HG03103 (cell line): ENCODE results near the gene SPON1.

Source experiments
- ATAC-seq: cut with Tn5 transposase; IDR thresholded peaks from one replicate; pipeline ENCODE4 v1.9.1; 2021; ENCODE audit warnings: low read depth; ENCODE audit not compliant: unreplicated experiment

The SPON1 gene

DNA sequence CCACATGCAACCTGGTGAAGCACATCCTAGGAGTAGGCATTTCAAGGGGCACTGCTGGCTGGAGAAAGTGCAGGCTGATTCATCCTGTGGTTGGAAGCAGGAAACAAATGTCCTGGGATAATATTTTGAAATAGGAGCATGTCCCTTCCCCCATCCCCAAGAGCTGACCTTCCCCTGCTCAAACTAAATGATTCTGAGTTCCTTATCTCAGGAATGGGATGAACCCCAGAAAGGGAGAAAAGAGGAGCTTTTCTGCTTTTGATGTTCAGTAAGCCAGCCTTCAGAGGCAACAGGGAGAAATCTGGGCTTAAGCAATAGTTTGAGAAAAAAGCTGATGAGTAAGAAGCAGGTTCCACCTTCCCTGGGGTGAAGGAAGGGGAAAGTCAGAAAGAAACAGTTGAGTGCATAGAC lies 19.5 kb upstream of the SPON1 start:
- no peak for ATAC-seq

DNA sequence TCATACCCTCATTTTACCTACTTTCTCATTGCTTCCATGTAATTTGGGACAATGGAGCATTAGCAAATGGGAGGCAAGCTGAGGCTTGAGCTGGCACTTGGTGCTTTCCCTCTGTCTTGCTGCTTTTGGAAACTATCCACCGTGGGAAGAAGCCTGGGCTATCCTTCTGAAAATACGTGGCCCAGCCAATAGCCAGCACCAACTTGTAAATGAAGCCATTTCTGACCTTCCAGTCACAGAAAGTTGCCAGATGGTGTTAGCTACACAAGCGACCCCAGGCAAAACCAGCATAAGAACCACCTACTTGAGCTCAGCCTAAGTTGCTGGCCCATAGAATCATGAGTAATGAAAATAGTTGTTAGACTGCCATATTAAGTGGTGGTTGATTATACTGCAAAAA lies 18.5 kb upstream of the SPON1 start:
- ATAC-seq = no peak

DNA sequence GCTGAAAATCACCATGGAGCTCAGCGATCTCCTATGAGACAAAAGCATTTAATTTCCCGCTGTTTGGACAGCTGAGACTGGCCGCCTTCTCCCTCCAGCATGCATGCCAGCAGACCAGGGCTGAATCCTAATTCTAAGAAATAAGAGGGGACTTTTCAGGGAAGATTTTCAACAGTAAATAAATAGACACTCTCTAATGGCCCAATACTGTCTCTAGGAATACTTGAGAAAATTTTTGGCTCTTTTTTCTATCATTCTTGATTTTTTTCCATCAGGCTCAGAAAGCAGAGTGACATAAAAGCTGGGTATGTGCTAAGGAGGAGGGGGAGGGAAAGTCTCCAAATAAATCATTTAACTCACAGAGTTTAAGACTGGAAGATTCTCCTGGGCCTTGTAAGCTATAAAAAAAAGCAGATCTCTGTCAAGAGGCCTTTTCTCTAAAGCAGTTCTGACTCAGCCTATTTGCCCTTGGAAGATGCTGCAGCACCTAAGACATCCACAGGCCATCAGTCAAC lies 17.6 kb upstream of the SPON1 start:
- no peak for ATAC-seq

DNA sequence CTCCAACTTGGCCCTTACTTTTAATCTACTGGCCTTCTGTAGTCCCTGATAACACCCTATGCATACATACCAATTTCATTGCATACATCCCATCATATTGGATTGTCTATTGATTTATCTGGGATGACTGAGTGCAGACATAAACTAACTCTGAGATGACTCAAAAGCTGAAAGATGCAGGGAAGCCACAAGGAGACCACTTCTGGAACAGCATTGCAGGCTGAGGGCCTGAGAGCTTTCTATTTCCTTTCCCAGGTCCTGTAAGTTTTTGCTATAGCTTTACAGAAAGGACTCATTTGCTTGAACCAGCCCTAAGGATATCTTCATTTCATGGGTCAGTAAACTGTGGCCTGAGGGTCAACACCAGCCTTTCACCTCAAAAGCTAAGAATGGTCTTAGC lies 15.1 kb upstream of the SPON1 start:
- ATAC-seq = no peak

DNA sequence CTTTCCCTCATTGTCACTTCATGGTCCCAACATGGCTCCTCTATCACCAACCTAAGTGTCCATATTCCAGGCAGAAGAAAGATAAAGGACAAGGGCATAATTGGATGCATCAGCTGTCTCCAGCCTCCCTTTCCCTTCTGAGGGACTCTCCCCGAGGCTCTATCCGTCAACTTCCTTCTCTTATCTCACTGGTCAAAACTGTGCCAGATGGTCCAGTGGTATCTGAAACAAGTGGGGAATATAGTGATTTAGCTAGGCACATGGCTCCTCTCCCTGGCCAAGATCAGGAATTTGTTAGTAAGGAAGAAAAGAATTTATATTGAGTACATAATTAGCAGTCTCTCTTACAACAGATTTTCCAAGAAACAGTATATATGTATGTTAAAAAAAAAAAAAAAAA lies 12.6 kb upstream of the SPON1 start:
- no peak for ATAC-seq

DNA sequence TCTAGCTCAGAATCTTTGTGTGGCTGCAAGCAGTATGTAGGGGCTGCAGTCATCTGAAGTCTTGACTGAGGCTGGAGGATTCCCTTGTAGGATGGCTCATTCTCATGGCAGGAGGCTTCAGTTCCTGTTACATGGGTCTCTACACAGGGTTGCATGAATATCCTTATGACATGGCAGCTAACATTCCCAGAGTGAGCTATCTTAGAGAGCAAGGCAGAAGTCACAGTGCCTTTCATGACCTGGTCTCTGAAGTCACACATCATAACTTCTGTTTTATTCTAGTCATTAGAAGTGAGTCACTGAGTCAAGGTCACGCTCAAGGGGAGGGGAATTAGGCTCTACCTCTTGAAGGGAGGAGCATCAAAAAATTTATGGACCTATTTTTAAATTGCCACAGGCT lies 10.3 kb upstream of the SPON1 start:
- no peak for ATAC-seq

DNA sequence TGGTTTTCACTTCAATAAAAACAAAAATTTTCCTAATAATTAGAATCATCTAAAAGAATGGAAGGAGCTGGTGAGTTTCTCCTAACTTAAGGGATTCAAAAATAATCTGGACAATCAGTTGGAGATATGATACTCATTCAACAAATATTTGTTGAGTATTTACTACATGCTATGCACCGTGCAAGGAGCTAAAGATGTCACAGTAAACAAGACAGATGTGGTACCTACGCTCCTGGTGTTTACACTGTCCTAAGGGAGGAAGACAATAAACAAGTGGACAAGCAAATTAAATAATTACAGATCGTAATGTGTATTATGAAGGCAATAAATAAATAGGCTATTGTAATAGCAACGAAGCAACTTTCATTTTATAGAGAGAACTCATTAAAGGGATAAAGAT lies 9.9 kb upstream of the SPON1 start:
- ATAC-seq = no peak

DNA sequence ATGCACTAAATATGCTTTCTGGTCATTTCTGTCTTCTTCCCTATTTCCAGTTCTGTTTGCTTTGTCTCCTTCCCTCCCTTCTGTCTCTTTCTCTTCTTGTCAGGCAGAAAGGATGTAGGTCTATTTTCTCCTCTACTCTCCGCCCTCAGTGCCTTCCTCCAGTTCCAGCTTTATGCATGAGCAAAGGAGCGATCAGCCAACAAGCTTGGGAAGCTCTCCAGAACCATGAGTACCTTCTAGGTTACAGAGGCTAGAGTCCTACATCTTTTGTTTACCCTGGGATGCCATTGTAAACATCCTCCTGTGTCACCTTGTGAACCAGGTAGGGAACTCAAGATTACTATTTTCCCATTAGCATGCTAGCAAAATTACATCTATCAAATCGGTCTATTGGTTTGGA lies 7.9 kb upstream of the SPON1 start:
- ATAC-seq = no peak

DNA sequence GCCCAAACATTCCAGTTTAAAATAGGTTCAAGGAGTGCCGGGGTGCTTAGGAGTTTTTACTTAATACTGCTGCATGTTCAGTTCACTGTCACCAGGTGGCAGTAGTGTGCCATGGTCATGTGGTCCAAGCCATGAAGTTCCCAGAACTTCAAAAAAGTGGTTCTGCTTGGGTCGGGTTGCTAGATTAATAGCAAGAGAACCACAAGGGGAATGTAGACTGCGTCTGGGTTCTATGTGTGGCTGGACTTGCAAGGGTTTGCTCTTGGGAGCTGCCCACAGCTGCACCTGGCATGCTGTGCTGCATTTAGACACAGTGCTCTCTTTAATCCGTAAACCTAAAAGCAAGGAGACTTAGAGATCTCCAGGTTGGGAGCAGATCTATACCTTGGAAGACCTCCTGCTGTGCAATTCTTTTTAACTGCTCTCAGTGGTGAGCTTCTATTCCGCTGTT lies 6.5 kb upstream of the SPON1 start:
- no peak for ATAC-seq

DNA sequence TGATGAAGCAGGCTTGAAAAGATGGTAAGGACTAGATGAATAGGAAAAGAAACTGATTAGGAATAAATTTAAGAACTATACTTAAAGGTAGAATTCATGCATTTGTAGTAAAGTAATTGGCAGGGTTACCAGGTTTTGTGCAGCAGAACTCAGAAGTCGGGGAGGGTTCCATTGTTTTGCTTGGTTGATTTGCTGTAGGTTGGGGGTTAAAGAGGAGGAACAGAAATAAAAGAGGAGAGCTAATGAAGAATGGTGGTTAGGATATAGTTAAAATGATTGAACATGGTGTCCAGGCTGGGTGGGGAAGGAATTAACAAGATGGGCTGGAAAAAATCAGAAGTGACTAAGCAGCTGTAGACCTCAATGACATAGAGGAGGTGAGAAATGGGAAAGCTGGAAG lies 5.5 kb upstream of the SPON1 start:
- no peak for ATAC-seq

DNA sequence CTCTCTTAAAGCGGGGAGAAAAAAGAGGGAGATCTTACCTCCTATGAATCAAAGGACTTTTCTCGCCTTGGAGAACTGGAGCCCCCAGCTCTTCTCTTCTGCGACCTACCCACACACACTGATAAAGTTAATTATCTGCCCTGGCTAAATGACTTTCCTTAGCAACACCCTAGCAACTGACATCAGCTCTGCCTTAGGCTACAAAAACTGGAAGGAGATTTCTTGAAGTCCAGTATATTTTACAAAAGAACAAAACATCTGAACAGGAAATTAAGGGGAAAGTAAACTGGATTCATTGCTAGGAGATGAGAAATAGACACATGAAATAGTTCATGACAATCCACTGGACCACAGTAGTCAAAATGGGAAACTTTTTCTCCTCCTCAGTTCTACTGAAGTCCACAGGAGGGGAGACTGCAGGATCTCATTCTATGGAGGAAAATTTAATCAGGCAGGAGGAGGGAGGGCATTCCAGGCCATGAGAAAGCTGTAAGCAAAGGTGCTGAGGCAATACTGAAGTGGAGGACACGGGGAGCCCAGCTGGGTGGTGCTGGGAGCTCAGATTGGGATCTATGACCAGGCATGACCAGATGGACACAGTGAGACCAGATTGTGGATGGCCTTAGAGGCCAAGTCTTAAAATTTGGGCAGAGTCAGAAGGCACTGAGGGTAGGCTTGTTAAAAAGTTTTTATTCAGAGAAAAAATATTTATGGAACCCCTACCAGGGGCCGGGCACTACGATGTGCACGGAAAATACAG lies 3.7 kb upstream of the SPON1 start:
- no peak for ATAC-seq

DNA sequence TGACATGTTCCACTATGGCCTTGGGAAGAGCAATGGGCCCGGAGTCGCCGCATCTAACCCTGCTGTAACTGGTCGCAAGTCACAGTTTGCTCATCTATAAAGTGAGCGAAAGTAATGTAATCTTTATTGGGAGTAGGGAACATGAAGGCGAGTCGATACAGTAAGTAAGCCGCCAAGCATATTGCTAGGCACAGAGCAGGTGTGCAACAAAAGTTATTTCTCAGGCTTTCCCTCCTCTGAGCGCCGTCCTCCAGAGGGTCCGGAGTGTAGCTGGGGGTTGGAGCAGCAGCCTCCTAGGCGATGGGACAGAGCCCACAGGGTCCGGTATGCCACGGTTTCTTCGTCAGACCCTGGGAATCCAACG lies 343 bp upstream of the SPON1 start:
- no peak for ATAC-seq

DNA sequence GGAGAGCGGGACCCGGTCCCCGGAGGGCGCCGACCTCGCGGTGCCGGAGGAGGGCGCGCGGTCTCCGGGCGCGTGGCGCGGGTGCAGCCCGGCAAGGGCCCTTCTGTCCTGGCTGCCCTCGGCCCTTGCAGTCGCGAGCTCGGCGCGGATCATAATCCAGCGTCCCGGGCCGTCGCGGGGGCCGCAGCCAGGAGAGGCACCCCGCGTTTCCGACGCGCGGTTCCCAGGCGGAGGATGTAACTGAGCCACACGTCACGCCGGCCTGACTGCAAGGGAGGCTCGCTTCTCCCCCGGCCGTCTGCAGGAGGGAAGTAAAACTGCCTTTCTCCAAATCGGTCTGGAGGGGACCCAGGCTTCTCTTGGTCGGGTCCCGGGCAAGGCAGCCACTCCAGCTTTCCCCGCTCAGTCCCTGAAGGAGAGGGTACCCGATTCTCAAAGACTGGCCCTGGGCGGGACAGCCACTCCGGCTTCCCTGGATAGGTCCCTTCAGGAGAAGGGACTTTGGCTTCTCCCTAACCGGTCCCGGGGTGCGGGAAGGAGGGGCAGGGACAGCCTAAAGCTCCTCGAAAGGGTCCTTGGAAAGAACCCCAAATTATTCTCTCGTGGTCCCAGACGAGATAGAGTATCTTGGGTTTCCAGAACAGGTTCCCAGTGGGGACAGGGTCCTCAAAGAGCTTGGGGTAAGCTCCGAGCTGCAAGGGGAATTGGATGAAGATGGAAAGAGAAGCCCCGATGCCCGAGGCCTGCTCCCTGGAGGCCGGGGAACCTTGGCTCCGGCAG lies 836 bp downstream of the SPON1 start:
- no peak for ATAC-seq

DNA sequence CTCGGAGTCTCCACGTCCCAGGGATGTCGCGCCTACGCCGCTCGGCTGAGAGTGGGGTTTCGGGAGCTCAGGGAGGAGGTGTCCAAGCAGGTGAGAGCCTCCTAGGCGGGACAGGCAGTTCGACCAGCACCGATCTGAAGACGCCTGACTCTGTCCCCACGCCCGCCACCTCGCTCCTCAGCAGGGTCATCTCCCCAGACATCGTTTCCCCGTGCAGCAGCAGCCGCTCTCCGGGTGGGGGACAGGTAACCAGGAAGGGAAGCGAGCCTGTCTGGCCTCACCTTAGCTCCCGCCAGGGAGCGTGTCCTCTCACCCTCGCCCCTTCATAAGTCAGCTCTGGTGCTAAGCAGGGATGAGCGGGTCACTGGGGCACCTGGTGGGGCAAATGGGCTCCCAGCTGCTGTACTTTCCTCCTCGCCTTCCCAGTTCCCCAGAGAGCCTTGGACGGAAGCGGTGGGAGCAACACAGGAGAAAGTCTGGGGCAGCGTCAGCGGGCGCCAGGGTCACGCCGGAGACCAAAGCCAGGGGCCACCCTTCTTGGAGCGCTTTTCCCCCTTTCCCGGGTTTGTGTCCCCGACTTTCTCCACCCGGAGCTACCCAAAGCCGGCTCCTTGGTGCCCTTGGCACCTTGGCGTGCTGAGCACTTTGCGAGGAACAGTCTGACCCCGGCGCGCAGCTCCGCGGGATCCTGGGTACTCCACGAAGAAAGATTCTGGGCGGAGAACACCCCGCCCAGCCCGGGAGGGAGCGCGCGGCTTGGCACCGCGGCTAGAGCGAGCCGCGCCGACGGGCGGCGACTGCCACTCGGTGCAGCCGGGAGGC lies 1.6 kb downstream of the SPON1 start:
- no peak for ATAC-seq

DNA sequence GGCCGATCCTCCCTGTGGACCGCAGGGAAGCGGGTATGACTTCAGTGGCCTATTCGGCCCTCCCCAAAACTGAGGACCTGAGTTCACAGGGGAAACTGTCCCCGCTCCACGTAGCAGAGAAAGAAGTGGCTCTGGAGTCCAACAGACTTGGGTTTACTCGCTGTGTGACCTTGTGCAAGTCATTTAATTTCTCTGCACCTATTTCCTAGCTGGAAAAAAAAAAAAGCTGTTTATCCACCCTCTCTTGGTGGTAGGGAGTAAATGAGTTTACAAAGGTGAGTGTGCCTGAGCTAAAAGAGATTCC lies 2.2 kb downstream of the SPON1 start:
- no peak for ATAC-seq

DNA sequence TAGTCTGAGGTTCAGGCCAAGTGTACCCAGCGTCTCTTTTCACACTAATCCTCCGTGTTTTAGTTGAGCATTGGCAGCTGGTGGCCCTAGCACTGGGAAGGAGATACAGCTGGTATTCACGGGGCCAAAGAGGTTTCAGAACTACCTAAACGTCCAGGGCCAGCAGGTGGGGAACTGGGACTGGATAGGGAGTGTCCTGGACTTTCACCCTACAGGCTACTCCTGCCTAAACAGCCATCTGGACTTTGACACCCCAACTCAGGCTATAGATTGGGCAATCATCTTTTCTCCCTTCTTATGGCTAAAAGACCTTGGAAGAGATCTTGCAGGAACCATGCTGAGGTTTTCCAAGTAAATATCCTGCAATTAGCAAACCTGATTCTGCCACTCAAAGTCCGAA lies 2.8 kb downstream of the SPON1 start:
- ATAC-seq = no peak

DNA sequence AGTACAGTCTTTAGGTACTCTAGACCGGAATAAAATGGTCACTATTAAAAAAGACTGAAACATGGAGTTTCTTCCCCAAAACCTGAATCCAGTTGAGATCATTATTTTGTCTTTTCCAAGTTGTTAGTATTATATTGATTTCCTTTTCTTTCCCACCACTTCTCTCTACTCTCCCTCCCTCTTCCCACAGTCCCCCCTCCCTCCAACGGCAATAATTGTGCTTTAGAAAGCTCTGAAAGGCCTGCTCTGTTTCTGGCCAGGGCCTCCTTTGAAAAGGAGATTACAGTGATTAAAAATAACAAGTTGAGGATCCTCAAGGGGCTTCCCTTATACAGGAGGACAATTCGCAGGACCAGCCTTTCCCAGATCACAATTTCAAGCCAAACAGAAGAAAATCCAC lies 3.5 kb downstream of the SPON1 start:
- ATAC-seq = no peak

DNA sequence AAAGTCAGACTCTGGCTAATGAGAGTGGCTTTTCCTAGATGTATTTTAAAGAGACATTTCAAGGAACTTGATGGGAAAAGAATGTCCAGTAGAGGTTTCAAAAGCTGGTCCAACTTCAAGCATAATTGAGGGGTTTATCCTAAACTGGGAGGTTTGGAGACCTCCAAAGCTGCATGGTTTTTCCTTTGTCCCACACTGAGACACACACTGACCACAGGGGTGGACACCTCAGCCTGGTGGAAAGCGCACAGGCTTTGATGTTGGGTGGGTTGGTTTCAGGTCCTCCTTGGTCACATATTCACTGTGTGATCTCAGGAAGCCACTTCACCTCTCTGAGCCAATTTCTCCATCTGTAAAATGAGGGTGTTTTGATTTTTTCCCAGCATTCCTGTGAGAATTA lies 4.0 kb downstream of the SPON1 start:
- no peak for ATAC-seq

DNA sequence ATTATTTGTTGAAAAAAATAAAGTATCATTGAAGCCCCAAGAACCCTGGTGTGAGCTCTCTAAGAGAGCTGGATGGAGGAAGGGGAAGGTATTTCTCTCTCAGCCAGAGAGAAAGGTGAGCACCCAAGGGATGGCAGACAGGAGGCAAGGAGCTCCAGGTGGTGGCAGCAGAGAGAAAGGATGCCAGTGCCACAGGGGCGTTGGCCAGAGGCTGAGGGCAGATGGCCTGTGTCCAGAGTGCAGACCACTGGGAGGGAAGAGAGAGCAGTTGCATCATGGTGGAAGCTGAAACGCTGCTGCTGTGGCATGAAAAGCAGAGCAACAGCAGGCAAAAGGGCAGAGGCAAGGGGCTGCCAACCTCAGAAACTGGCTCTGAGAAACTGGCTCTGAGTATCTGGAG lies 8.5 kb downstream of the SPON1 start:
- no peak for ATAC-seq

DNA sequence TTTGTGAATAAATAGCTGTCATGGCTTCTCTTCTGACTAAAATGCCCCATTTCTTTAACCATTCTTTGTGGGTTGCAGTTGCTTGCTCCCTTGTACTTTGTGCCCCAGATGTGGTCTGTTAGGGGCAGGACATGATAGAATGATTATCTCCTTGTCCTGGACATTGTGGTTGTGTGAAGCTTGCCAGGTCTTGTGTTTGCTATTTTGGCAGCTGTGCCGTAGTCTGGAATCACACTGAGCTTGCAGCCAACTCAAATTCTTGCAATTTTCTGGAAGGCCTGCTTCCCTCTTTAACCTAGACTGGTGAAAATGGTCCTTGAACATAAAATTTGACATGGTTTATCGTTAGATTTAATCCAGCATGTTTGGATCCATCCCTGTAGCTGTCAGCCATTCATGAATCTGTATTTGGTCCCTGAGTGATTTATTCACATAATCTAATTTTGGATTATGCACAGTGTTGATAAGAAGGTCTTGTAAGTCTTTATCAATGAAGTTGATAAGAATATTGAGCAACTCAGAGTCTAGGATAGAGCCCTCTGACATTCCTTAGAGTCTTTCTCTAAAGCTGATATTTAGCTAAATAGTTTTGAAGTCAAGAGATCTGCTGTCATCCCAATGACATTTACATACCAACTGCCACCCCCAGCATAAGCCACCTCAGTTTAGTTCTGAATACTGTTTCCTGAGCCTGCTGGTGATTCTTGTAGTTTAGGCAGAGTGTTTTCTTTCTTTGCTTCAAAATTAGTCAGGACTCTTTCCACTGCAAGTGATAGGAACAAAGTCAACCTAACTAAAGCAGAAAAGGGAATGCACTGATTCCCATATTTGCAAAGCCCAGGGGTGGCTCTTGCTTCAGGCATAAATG lies 9.8 kb downstream of the SPON1 start:
- ATAC-seq = no peak
